K562 (cell line): ENCODE results near the gene TMEM209. TPM values are rescaled to one million over a fixed set of nuclear protein-coding genes. Genes with fewer than 3 reads are reported as not detected.
A peak's percentile ranks its signal among the peaks of the same experiment; 100 is the strongest.

Experiments used
- ATAC-seq: fragments of 200-7000 bp; cut with Tn5 transposase; 3 replicates; pipeline ENCODE4 v1.9.1; 2020; ENCODE audit warnings: moderate library complexity
- BruUV-seq: library from RNA; stranded (reverse); fragments of 400-500 nt; replicated peaks from 2 replicates; lab custom pipeline; 2021; lab: Mats Ljungman, UMichigan
- CTCF ChIA-PET: fragments of 300-600 bp; formaldehyde crosslinking; extraction: SDS; loops from one replicate; lab custom pipeline; 2021; ENCODE audit warnings: low intra/inter-chr PET ratio; lab: Yijun Ruan, JAX
- POLR2A ChIA-PET: fragments of 300-600, 350-650 bp; sonication (Branson Sonifier 250); formaldehyde crosslinking; extraction: SDS; loops from one replicate; lab custom pipeline; 2021; ENCODE audit warnings: antibody characterized with exemption, inconsistent platforms; lab: Yijun Ruan, JAX
- DNase-seq, 4 experiments: peaks; one replicate each; pipeline versions ENCODE4 v3.0.0 to v3.0.0-alpha.2; 2011 to 2018; ENCODE audit warnings: low spot score in 3 of 4, mixed read lengths in 3 of 4; ENCODE audit errors: extremely low read depth in 1 of 4
- FAIRE-seq: peaks from 2 replicates; lab custom pipeline; 2011; peaks lifted over from hg19 to GRCh38; lab: Jason Lieb, UNC
- H2AFZ ChIP-seq: 2 replicates; pipeline ENCODE4 v1.6.0; 2011; ENCODE audit warnings: low read depth, low read length, control low read depth, inconsistent platforms
- H3K27ac ChIP-seq: fragments of 200-600 bp; 3 replicates; pipeline ENCODE4 v1.8.0; 2011; ENCODE audit warnings: low read depth, mild to moderate bottlenecking, control low read depth, inconsistent platforms, low read length, moderate library complexity, mixed read lengths; ENCODE audit errors: extremely low read depth
- H3K27me3 ChIP-seq, 2 experiments: fragments of 300-600 bp in 1 of 2; 2 replicates in 1 of 2; 3 replicates in 1 of 2; pipeline versions ENCODE4 v1.6.0 to v1.8.0; 2011; ENCODE audit warnings: inconsistent platforms in 2 of 2, low read length in 2 of 2, mild to moderate bottlenecking in 1 of 2, mixed read lengths in 1 of 2, moderate library complexity in 1 of 2; ENCODE audit not compliant: control insufficient read depth in 2 of 2, insufficient read depth in 2 of 2
- H3K36me3 ChIP-seq: fragments of 300-600 bp; 3 replicates; pipeline ENCODE4 v1.8.0; 2011; ENCODE audit warnings: mild to moderate bottlenecking, low read length, inconsistent platforms; ENCODE audit not compliant: control insufficient read depth, insufficient read depth
- H3K4me1 ChIP-seq, 2 experiments: fragments of 200-600 bp in 1 of 2; replicated peaks in 1 of 2; 2 replicates in 1 of 2; 3 replicates in 1 of 2; pipeline versions ENCODE4 v1.5.1 to v1.8.0; 2011; ENCODE audit warnings: inconsistent platforms in 2 of 2, low read length in 2 of 2, mild to moderate bottlenecking in 1 of 2, mixed read lengths in 1 of 2, moderate library complexity in 1 of 2; ENCODE audit not compliant: control insufficient read depth in 2 of 2, insufficient read depth in 2 of 2
- H3K4me2 ChIP-seq: 2 replicates; pipeline ENCODE4 v1.6.1; 2011; ENCODE audit warnings: low read length, control low read depth, inconsistent platforms, mixed read lengths; ENCODE audit not compliant: insufficient read depth
- H3K4me3 ChIP-seq: fragments of 200-600 bp; sonication (generic), shearing (Covaris generic); 2 replicates; pipeline ENCODE4 v1.5.1; 2016; ENCODE audit warnings: control low read depth, inconsistent platforms
- H3K79me2 ChIP-seq: fragments of 200-600 bp; 3 replicates; pipeline ENCODE4 v1.8.0; 2011; ENCODE audit warnings: low read length, inconsistent platforms; ENCODE audit not compliant: control insufficient read depth, insufficient read depth
- H3K9ac ChIP-seq, 2 experiments: 2 replicates each; pipeline versions ENCODE4 v1.6.0 to v1.6.1; 2011; ENCODE audit warnings: low read depth in 2 of 2, low read length in 2 of 2, control low read depth in 1 of 2, inconsistent platforms in 1 of 2, mild to moderate bottlenecking in 1 of 2, mixed read lengths in 1 of 2; ENCODE audit not compliant: insufficient read depth in 1 of 2
- H3K9me1 ChIP-seq: one replicate; pipeline ENCODE4 v1.6.0; 2011; ENCODE audit warnings: inconsistent platforms, mild to moderate bottlenecking, low read length, moderate library complexity; ENCODE audit not compliant: control insufficient read depth, insufficient read depth
- H3K9me3 ChIP-seq: replicated peaks from 2 replicates; pipeline ENCODE4 v1.5.1; 2011; ENCODE audit warnings: low read depth, low read length, inconsistent platforms; ENCODE audit not compliant: control insufficient read depth, insufficient read depth
- H4K20me1 ChIP-seq: replicated peaks from 2 replicates; pipeline ENCODE4 v1.6.1; 2011; ENCODE audit warnings: low read length, inconsistent platforms, mixed read lengths; ENCODE audit not compliant: control insufficient read depth, insufficient read depth
- CBX8 ChIP-seq: fragments of 200-600 bp; sonication (generic); IDR thresholded peaks from 2 replicates; pipeline ENCODE4 v1.6.1; 2012; ENCODE audit warnings: borderline replicate concordance, mixed run types, low read depth, mild to moderate bottlenecking, moderate library complexity, mixed read lengths, low read length, control low read depth, inconsistent platforms; ENCODE audit not compliant: poor library complexity, severe bottlenecking; ENCODE audit errors: extremely low read depth
- CXXC5 ChIP-seq: fragments of 250-450 bp; sonication (Bioruptor Pico); IDR thresholded peaks from 2 replicates; pipeline ENCODE4 v1.8.0; 2022; ENCODE audit warnings: inconsistent platforms, mild to moderate bottlenecking, moderate library complexity
- HDGF ChIP-seq: fragments of 450-650 bp; IDR thresholded peaks from 2 replicates; pipeline ENCODE4 v1.6.1; 2016
- PCBP1 ChIP-seq: fragments of 200-400 bp; formaldehyde crosslinking; IDR thresholded peaks from 2 replicates; pipeline ENCODE4 v1.6.1; 2018; ENCODE audit warnings: mild to moderate bottlenecking, low read depth, low read length; ENCODE audit not compliant: poor library complexity, severe bottlenecking
- POLR2G ChIP-seq: fragments of 200-400 bp; formaldehyde crosslinking; IDR thresholded peaks from 2 replicates; pipeline ENCODE4 v1.6.1; 2017; ENCODE audit warnings: low read depth, mild to moderate bottlenecking, antibody characterized with exemption, low read length, moderate library complexity
- ZNF384 ChIP-seq: IDR thresholded peaks from 2 replicates; pipeline ENCODE4 v1.6.1; 2012; ENCODE audit warnings: low read depth, low read length, improper control_type of control experiment
- WGBS: fragments of 100-300 bp; shearing (Covaris generic); methylation state at CpG from one replicate; pipeline ENCODE4 v1.1.6; 2016; ENCODE audit warnings: low coverage, mixed read lengths; ENCODE audit not compliant: insufficient coverage; ENCODE audit errors: missing lambda C conversion rate; 5-methylcytosine and 5-hydroxymethylcytosine counted together
- in situ Hi-C: fragments of 300-500 bp; cut with MboI; formaldehyde crosslinking; loops from 4 replicates; pipeline ENCODE4 v1.15.0; 2018; ENCODE audit warnings: inconsistent platforms, mixed read lengths
- intact Hi-C: fragments of 100-400 bp; cut with micrococcal nuclease; formaldehyde crosslinking; loops from 2 replicates; pipeline ENCODE4 v1.14.2; 2022
- polyA plus RNA-seq, 8 experiments: library from polyadenylated mRNA; depleted of rRNA in 4 of 8; stranded (reverse) in 5 of 8; unstranded in 3 of 8; fragments of >200 nt; fragmentation: Nextera tagmentation in 2 of 8; fragmentation: Illumina TruSeq in 1 of 8; extraction: Ambion mirVana in 2 of 8; extraction: Trizol in 1 of 8; gene quantifications; 2 replicates each; pipeline versions ENCODE4 v1.2.1 to v1.2.3, GENCODE V29; 2011 to 2014; ENCODE audit warnings: inconsistent platforms in 1 of 8, missing spikeins in 1 of 8
- total RNA-seq, 7 experiments: library from RNA; depleted of rRNA in 6 of 7; stranded (reverse); fragments of >200 nt in 6 of 7; fragmentation: Illumina TruSeq in 2 of 7; extraction: Trizol in 2 of 7; gene quantifications; 2 replicates each; pipeline versions ENCODE4 v1.2.1 to v1.2.3, GENCODE V29; 2011 to 2021; ENCODE audit warnings: low replicate concordance in 1 of 7

Gene TMEM209
- total and polyA plus RNA-seq, 9 of the 15 experiments (the other 6 are each of a cell fraction or from before 2014, with no cell fraction given), result 36.8 to 116 (median 76.6) TPM

GRCh38 chr7:130150587-130150986 is 54.6 kb downstream of the TMEM209 start (continued):
- TF ChIP-seq CBX8 (no peak), PCBP1 (no peak), HDGF (no peak), ZNF384 (peak; percentile 37; the same call in 1 of the 2 replicates)

GRCh38 chr7:130149281-130150139 is 55.7 kb downstream of the TMEM209 start:
- WGBS, result 76% methylated on average over 20 of the region's 20 CpGs
- Histone ChIP-seq H3K79me2 (no peaks in the 10 kb centered on the region), H3K9me1 (no peaks in the 10 kb centered on the region), H3K4me2 (no peak overlapping the region), H3K27ac (peak overlapping the region; percentile 43; the same call in 1 of the 3 replicates), H3K4me3 (no peak overlapping the region), H3K36me3 (no peaks in the 10 kb centered on the region; the same call in 2 of the 3 replicates), H4K20me1 (no peaks in the 10 kb centered on the region), H3K27me3 (no peaks in the 10 kb centered on the region; a peak in 1 of 5 replicates), H2AFZ (peak overlapping the region; percentile 58), H3K4me1 (peaks cover 11 to 59% of the 10 kb centered on the region in 2 experiments; a peak in 4 of 5 replicates), H3K9me3 (peaks cover 5% of the 10 kb centered on the region; the same call in 1 of the 2 replicates), H3K9ac (peak overlapping the region in 1 of 2 experiments; percentile 75; a peak in 2 of 4 replicates)
- intact Hi-C loops (no loop called here), in situ Hi-C loops (no loop called here)
- TF ChIP-seq CXXC5 (CRISPR knock-in tag) (no peak), POLR2G (0 out of 2 replicates have a peak, but pooled peaks have one; percentile 29)
- BruUV-seq, result no TSS peak
- DNase-seq (no peak), FAIRE-seq (no peak), ATAC-seq (no peak)
- POLR2A ChIA-PET, result interaction anchor here (0.6 to 1.4 kb wide), 3 partner anchors 10 to 221 kb away, joined by 3 to 8 read pairs (median 5); no protein-coding TSS in a partner anchor
- CTCF ChIA-PET, result no interaction called here
